Activated CD4-positive, alpha-beta T cell treated with anti-CD3 and anti-CD28 coated beads for 1 hour (primary cell): ENCODE measurements around the gene NLRP3.
"Not testable (repeated sequence)": the region's sequence is repeated elsewhere in the genome, so short reads cannot be mapped to it uniquely, and the experiment has no call there.

ENCODE experiments used
- DNase-seq: peaks from one replicate; pipeline ENCODE4 v3.0.0-alpha.2; 2020

Gene NLRP3

DNA sequence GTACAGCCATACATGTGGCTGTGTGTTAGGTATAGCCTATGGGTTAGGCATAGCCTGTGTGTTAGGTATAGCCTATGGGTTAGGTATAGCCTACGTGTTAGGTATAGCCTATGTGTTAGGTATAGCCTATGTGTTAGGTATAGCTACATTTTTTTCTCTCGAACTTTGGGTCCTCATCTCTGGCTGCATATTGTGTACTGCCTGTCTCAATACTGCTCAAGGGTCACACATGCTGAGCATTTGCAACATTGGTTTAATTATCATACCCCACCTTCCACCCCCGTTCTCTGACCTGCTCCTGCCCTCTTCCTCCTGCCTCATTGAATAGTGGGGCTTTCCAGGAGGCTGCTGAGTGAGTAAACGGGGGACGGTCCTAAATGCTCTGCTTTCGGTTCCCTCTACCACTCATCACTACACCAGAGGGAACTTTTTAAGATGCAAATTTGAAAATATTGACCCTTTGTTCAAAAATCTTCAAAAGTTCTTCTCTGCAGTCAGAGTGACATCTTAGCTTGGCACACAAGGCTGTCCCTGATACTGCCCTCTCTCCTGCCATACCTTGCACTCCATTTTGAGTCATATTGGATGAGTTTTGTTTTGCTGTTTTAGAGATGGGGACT lies 24.1 kb downstream of the NLRP3 start:
- DNase-seq: no peak

DNA sequence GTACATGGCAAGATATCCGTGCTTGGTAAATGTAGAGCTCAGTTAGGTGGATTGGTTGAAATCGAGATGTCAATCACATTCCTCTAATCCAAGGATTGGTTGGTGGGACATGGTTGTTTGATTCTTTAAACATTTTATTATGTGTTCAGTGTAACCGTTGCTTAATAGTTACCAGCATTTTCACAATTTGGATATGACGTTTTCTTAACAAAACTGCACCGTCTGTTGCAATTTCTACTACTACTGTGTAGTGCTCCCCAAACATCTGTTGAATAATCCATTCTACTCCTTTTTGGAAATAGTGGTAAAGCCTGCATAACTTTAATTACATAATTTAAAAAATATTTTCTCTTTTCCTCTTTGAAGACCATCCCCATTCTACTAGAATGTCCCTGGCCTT lies 25.6 kb downstream of the NLRP3 start:
- no peak for DNase-seq

DNA sequence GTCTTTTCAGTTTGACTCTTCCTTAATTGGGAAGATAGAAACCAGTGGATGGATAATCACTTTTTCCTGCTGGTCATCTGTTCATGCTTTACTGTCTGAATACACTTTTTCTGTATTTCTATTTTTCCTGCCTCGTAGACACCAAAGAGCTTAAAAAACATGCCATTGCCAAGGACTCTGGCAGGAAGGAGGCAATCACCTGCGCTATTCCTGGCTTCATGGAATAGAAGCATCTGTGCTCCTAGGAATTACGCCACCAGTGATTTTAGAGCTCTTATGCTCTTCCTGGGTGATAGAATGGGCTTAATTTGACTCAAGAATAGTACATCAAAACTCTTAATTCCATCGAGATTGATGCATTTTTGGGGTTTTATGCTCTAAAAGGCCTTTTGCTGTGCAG lies 26.2 kb downstream of the NLRP3 start:
- DNase-seq: no peak

DNA sequence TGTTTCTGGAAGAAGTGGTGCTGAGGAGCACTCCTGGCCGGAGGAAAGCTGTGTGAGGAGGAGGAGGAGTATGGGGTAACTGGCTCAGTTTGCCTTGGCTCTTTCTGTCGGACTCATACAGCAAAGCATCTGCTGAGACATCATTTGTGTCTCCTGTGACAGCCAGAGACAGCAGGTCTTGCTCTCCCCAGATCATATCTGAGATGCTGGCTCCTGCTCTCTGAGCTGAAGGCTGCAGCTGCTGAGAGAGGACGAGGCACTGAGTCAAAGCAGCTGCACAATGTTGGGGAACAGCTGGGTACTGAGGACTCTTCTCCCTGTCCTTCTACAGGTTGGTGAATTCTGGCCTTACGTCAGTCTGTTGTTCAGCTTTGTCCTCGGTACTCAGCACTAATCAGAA lies 27.7 kb downstream of the NLRP3 start:
- DNase-seq: no peak

DNA sequence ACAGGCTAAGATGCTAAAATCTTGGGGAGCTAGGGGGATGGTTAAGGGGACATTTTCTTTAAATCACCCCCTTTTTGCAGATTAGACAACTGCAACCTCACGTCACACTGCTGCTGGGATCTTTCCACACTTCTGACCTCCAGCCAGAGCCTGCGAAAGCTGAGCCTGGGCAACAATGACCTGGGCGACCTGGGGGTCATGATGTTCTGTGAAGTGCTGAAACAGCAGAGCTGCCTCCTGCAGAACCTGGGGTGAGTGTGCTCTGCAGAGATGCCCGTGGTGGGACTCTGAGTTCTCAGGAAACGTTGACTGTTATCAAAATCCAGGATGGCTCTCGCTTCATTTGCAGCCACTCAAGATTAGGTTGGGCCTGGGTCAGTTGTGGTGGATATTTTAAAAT lies 28.6 kb downstream of the NLRP3 start:
- no peak for DNase-seq

DNA sequence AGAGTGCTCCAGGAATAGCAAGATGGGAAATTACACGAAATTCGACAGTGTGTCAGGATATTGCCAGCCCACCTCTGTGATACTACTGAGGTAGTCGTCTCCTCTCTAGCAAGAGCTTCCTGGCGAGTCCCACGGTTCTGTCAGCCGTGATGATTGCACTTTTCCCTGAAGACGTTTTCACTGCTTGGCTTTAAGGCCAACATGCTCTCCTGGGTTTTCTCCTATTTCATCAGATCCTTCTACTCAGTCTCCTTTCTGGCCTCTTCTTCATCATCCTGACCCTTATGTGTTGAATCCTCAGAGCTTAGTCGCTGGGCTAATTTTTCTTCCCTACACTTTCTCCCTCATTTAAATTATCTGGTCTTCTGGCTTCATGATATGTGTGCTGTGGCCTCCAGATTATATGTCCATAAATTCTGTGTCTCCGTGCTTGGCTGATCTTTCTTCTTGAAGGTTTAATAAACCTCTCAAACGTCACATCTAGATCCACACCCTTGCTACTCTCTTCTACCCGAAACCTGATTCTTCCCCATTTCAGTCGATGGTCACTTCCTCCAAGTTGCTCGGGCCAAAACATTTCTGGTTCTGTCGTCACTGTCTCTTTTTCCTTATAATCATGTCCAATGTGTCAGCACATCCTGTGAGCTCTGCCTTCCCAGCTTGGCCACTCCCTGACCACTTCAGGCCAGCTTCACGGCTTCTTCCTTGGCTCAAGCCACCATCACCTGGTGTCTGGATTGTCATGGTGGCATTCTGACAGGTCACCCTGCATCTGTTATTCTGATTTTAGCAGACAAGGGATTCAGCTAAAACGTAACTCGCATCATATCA lies 29.8 kb downstream of the NLRP3 start:
- DNase-seq: no peak

DNA sequence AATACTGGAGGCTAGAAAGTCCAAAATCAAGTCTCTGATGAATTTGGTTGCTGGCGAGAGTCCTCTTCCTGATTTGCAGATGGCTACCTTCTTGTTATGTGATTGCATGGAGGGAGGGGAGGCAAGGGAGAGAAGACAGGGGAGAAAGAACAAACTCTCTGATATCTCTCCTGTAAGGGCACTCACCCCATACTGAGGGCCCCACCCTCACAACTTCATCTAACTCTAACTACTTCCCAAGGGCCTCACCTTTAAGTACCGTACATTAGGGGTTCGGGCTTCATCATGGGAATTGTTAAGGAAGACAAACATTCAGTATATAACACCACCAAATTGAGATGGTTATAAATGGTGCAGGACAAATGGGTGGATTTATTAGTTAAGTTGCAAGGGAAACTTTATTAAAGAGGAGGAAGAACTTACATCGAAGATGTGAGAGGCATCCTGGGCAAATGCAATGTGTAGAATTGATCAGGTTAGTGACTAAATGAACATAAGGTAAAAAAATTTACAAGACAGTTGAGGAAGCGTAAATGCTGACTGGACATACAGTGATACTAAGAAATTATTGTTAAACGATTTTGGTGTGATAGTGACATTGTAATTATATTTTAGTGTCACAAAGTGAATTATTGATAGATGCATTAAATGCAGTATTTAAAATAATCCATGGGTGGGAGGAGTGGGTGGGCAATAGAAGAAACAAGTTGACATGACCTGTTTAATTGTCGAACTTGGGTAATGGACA lies 31.4 kb downstream of the NLRP3 start:
- no peak for DNase-seq

DNA sequence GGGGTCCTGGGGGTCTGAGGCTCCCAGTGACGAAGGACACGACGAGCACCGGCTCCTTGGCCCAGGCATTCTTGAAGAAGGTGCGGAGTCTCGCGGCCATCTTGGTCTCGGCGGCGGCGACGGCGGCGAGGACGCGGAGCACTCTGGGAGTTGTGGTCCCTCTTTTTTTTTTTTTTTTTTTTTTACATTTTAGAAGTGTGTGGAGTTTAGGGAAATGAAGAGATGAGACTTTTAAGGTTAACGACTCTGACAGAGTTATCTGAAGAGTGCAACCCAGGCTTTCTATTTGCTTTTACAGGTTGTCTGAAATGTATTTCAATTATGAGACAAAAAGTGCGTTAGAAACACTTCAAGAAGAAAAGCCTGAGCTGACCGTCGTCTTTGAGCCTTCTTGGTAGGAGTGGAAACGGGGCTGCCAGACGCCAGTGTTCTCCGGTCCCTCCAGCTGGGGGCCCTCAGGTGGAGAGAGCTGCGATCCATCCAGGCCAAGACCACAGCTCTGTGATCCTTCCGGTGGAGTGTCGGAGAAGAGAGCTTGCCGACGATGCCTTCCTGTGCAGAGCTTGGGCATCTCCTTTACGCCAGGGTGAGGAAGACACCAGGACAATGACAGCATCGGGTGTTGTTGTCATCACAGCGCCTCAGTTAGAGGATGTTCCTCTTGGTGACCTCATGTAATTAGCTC lies 32.3 kb downstream of the NLRP3 start:
- no peak for DNase-seq

DNA sequence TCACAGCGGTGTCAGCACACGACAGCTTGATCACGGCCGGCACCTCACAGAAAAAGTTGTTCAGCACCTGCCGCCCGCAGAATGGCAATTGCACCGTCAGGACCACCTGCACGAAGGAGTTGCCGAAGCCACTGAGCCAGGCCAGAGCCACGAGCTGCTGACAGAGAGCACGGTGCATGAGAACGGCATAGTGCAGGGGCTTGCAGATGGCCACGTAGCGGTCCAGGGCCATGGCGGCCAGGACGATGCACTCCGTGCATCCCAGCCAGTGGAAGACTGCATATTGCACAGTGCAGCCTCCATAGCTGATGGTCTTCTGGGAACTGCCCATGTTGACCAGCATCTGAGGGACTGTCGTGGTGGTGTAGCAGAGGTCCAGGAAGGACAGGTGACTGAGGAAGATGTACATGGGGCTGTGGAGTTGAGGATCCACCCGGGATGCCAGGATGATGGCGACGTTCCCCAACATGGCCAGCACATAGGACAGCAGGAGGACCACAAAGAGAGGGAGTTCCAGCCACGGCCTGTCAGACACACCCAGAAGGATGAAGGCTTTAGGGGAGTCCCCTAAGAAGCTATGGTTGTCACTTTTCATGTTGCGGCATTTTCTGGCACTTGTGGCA lies 35.5 kb downstream of the NLRP3 start:
- DNase-seq: no peak

DNA sequence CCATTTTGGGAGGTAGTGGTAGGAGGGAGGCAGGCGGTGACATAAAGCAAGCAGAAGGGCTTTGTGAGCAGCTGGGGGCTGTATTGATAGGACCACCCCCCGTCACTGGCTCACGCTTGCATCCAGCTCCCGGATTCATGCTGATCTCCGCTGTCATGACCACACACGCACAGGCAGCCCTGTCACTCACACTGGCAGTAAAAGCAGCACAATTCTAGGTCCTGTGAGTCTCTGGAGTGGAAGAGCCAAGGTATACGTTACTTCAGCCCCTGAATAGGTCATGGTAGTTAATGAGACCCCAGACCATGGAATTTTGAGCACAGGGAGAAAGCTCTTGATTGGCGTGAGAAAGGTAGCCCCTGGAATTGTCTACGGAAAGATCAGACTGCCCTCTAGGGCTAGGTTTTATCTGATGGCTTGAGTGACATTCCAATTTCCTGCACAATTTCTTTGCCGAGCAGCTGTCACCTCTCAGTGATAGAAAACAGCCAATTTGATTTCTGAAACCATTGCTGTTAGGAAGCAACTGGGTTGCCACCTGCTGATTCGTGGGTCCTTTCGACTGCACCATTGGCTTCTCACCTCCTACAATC lies 36.6 kb downstream of the NLRP3 start:
- DNase-seq: no peak

DNA sequence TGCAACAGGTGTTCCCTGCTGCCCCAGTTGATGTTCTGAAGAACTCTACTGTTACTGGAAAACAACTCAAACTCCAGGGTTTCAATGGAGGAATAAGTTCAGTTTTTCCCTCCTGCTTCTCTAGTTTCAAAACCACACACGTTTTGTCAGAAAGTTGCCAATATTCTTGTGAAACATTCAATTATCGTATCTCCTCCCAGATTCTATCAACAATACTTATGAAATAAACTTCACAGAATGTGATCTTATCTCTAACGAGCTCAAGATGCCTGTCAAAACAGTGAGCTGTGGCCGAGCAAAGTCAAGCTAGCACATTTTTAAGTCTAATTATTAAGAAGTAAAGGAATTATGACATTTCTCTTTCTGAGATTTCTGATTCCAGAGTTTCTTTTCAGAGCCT lies 37.3 kb downstream of the NLRP3 start:
- DNase-seq: no peak

DNA sequence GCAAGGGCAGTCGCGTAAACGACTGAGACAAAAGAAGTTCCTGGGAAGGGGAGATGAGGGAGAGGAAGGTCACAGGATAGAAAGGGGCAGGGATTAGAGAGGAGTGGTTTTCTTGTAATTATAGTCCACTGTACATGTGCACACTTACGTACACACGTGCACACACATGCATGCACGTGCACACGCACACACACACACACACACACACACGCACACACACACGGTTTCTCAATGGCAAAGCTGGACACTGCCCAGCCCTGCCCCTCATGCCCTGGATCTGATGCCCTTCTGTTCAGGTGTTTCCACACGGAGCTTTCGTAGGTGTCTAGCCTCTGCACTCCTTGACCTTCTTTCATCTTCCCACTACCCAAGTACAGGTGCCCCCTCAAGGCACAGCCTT lies 38.0 kb downstream of the NLRP3 start:
- DNase-seq: no peak

DNA sequence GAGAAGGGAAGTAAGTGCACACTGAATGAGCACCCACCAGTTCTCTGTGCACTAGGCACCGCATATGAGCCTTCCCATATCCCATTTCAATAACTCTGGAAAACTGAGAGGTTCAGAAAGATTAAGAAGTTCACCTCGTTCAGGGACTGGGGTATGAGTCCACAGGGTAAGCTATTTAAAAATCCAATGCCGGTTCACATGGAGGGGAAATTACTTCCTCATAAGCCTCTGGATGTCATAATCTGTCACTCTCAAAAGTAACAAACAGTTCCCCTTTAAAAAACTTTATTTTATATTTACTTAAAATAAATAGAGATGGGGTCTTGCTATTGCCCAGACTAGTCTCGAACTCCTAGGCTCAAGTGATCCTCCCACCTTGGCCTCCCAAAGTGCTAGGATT lies 40.0 kb downstream of the NLRP3 start:
- DNase-seq: no peak

DNA sequence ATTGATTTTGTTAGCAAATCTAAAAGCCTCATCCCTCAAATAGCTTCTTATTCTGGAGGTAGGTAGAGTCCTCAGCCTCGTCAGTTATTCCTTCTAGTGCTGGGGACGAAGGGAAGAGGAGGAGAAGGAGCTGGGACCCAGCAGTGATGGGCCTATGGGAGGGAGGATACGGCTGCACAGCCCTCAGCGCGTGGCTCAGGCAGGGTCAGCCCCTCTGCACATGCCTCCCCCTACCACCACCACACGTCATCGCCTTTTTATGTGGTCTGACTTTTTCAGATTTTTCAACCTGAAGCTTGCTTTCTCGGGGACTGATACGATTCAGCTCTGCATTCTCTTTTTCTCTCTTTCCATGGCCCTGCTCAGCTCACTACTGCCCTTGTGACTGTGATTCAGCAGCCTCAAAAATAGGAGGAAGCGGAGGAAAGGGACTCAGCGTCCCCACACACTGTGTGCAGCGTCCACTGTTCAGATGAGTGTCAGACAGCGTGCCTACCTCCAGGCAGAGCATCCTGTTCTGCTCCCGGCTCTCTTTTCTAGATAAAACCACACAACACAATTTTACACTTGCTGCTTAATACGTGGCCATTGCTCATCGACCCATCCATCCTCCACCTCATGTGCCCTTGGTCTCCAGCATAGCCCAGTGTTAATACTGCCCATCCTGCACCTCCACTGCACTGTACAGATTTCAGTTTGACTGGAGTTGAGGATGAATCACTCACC lies 41.1 kb downstream of the NLRP3 start:
- DNase-seq: no peak

DNA sequence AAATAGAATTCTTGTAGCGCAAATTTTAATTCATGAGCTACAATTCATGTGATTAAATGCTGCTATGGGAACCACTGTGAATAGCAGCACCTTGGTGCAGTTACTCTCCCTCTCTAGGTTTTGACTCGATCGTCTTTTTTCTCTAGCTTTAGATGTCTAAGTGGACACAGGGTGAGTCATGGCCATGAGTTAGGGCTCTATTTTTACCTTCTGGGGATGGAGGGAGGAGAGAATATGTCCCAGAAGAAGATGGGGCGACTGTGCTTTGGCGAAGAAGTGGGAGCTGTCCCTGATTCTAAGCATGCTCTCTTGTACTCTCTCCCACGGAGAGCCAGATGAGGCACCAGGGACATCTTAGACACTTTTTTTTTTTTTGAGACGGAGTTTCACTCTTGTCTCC lies 43.5 kb downstream of the NLRP3 start:
- DNase-seq: no peak

DNA sequence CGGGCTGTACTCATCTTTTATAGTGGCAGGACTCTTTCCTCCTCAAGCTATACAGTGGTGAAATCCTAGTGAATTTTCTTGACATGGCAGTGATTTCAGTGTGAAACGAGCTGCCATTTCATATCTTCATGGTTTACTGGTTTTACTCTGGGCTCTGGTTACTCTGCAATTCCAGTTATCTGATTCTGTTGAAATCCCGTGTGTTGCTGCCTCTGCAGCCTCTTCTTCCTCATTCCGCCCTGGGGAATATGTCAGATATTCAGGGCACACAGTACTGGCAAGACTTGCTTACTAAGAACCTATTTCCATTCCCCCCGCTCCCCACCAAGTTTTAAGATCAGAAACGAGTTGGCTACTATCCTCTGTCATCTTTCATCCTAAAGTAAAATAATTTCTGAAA lies 49.8 kb downstream of the NLRP3 start:
- DNase-seq: no peak

DNA sequence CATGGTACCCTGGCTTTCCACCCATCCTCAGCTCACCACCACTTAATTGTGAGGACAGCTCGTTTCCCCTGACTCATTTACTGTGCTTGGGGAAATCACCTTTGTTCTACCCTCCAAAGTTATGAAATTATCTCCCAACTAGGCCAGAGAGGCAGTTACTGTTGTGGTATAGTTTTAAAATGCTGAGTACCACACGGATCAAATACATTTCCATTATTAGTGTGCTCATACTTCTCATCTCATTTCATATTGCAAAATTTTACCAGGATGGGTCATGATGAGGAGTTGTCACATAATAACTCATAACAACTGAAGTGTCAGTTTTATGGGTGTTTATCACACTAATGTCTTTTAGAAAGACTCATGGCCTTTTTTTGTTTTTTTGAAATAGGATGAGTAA lies 51.2 kb downstream of the NLRP3 start:
- DNase-seq: no peak

DNA sequence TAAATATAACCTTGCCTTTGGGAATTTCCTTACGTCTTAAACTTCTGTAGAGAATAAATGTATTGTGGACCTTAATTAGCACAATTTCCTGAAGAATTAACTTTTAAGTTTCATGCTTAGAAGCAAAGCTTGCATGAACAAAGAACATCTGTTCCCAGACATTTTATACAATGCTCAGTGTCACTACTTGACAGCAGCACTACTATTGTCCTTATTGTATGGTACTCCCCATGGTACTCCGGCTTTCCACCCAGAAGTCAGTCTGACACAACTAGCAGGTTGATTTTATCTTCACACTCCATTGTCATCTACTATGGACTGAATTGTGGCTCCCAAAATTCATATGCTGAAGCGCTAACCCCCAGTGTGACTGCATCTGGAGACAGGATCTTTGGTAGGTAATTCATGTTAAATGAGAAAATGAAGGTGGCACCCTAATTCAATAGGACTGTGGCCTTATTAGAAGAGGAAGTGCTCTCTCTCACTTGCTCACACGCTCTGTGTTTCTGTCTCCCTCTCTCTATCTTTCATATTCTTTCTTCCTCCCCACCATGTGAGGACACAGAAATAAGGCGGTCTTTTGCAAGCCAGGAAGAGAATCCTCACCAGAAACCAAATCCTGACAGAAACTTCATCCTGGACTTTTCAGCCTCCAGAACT lies 52.6 kb downstream of the NLRP3 start:
- DNase-seq: no peak

DNA sequence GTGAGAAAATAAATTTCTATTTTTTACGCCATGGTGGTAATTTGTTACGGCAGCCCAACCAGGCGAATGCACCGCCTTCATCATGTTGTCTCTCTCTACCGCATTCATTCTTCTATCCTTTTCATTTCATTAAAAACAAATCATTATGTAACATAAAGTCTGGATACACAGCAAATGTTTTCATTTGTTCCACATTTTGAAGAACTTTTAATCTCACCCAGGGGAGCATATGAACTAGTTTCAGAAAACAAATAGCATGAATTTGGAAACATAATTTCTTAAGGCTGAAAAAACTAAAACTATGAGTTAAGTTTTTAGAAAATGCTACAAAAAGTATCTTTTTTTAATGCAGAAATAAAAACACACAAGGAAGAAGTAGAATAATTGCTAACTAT lies 53.2 kb downstream of the NLRP3 start:
- DNase-seq: no peak

DNA sequence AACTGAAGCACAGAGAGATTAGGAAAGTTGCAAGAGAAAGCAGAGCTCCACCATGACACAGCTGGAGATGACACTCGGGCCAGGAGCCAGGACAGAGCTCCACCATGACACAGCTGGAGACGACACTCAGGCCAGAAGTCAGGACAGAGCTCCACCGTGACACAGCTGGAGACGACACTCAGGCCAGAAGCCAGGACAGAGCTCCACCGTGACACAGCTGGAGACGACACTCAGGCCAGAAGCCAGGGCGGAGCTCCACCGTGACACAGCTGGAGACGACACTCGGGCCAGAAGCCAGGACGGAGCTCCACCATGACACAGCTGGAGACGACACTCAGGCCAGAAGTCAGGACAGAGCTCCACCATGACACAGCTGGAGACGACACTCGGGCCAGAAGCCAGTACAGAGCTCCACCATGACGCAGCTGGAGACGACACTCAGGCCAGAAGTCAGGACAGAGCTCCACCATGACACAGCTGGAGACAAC lies 55.0 kb downstream of the NLRP3 start:
- not testable (repeated sequence) for DNase-seq

DNA sequence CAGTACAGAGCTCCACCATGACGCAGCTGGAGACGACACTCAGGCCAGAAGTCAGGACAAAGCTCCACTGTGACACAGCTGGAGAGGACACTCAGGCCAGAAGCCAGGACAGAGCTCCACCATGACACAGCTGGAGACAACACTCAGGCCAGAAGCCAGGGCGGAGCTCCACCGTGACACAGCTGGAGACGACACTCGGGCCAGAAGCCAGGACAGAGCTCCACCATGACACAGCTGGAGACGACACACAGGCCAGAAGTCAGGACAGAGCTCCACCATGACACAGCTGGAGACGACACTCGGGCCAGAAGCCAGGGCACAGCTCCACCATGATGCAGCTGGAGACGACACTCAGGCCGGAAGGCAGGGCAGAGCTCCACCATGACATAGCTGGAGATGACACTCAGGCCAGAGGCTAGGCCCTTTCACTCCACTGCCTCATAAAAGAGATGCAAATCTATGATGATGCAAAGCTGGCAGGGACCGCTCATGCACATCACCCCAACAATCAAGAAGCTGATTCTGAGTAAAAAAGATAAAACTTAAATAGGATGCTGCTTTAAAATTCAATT lies 55.6 kb downstream of the NLRP3 start:
- no peak for DNase-seq
